AG04450 (cell line): Measurements from ENCODE around the gene FLNB. TPM values are rescaled to one million over a fixed set of nuclear protein-coding genes. Genes with fewer than 3 reads are reported as not detected.

Source experiments
- CTCF ChIA-PET: fragments of 300-600, 350-600 bp; formaldehyde crosslinking; extraction: SDS; loops from one replicate; lab custom pipeline; 2022; ENCODE audit warnings: antibody characterized with exemption, inconsistent platforms; lab: Charles Lee
- POLR2A ChIA-PET: fragments of 350-600 bp; formaldehyde crosslinking; extraction: SDS; loops from one replicate; lab custom pipeline; 2021; ENCODE audit warnings: antibody characterized with exemption, inconsistent platforms; lab: Yijun Ruan, JAX
- DNase-seq: peaks from one replicate; pipeline ENCODE4 v3.0.0-alpha.2; 2011; ENCODE audit warnings: low read depth, low spot score
- H3K27ac ChIP-seq: one replicate; pipeline ENCODE4 v1.5.1; 2012; ENCODE audit warnings: low read depth, low read length, control low read depth
- H3K27me3 ChIP-seq: one replicate; pipeline ENCODE4 v1.6.0; 2012; ENCODE audit warnings: low read length; ENCODE audit not compliant: control insufficient read depth, insufficient read depth
- H3K4me3 ChIP-seq: 2 replicates; pipeline ENCODE4 v1.5.1; 2011; ENCODE audit warnings: mild to moderate bottlenecking, low read depth, low read length, control low read depth
- H3K9me3 ChIP-seq: 2 replicates; pipeline ENCODE4 v1.5.1; 2012; ENCODE audit warnings: low read length; ENCODE audit not compliant: control insufficient read depth, insufficient read depth
- polyA plus RNA-seq: library from polyadenylated mRNA; depleted of rRNA; stranded (reverse); fragments of >200 nt; gene quantifications from 2 replicates; pipeline ENCODE4 v1.2.3, GENCODE V29; 2011
- TF ChIP-seq, protein P1 (sequence below): IDR thresholded peaks from 2 replicates; pipeline ENCODE4 v1.5.1; 2011; ENCODE audit warnings: low read depth, low read length, control low read depth, inconsistent platforms

Gene FLNB
- polyA plus RNA-seq, 1 experiment: 89.6 TPM

- Histone ChIP-seq H3K27me3 (no peaks in the 10 kb centered on the region), H3K9me3 (no peaks in the 10 kb centered on the region), H3K27ac (peak overlapping the region; percentile 52), H3K4me3 (no peak overlapping the region)
- TF ChIP-seq, protein P1, sequence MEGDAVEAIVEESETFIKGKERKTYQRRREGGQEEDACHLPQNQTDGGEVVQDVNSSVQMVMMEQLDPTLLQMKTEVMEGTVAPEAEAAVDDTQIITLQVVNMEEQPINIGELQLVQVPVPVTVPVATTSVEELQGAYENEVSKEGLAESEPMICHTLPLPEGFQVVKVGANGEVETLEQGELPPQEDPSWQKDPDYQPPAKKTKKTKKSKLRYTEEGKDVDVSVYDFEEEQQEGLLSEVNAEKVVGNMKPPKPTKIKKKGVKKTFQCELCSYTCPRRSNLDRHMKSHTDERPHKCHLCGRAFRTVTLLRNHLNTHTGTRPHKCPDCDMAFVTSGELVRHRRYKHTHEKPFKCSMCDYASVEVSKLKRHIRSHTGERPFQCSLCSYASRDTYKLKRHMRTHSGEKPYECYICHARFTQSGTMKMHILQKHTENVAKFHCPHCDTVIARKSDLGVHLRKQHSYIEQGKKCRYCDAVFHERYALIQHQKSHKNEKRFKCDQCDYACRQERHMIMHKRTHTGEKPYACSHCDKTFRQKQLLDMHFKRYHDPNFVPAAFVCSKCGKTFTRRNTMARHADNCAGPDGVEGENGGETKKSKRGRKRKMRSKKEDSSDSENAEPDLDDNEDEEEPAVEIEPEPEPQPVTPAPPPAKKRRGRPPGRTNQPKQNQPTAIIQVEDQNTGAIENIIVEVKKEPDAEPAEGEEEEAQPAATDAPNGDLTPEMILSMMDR: no peak
- CTCF ChIA-PET: interaction anchor here (0.6 to 4.1 kb wide), 10 partner anchors 12 to 203 kb away, joined by 3 to 76 read pairs (median 4); partner anchors contain the start of genes FLNB, HTD2 and RPP14
- POLR2A ChIA-PET: interaction anchor here (1.2 to 1.3 kb wide), 2 partner anchors 141 to 157 kb away, joined by 3 to 4 read pairs; partner anchors contain the start of genes FLNB, HTD2 and RPP14
- DNase-seq: no peak
Measured at GRCh38 chr3:58164906-58165821, 156.9 kb downstream of the FLNB start.

DNA sequence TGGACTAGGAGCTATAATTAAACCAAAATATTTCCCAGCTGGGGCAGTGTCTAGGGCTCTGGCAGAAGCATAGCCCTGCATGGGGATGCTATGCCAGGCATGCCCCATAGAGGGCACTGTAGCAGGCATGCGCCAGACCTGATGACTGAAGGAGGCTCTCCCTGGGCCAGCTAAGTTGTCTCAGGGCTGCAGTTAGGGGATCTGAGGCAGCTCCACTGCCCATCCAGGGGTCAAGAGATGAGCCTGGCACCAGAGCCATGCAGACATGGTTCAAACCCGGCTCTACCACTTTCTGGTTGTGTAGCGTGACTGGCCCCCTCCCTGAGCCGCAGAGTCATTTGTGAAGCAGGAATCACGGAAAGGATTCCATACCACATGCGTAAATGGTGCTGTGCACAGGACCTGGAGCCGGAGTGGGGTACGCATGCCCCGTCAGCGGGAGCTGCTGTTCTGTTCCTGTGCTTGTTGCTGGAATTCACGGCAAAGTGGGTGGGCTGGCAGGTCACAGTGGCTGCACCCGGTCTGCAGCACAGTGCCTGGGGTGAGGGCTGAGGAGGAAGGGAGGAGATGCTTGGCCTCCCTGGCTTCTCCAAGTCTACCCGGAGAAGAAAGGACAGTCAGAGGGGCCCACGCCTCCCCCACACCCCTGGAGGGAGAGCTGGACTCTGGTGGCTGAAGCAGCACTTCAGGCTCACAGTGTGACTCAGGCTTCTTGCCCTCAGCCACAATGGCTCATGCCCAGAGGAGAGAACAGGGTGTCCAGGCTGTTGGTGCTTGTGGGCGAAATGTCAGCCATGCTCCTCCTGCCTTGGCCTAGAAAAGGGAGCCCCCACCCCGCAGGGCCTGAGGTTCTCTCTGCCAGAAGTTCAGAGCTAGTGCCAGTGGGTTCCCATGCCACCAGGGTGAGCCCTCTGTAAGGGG lies 159.5 kb downstream of the FLNB start:
- no peak overlapping the region for H3K27ac ChIP-seq

DNA sequence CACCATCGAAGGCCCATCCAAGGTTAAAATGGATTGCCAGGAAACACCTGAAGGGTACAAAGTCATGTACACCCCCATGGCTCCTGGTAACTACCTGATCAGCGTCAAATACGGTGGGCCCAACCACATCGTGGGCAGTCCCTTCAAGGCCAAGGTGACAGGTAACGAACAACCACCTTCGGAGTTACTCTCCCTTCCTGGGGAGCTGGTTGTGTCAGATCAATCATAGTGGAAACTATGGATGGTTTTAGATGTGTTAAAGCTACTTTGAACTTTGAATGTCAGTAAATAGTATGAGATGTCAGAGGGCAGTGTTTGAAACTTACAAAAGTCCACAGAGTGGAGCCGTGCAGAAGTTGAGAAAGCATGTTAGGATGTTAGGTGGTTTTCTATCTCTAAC lies 160.3 kb downstream of the FLNB start:
- H3K27me3 ChIP-seq: no peaks in the 10 kb centered on the region
- ChIA-PET POLR2A (no interaction called here), CTCF (interaction anchor here (0.8 to 4.1 kb wide), 7 partner anchors 8 to 206 kb away, joined by 3 to 76 read pairs (median 6); partner anchors contain the start of gene FLNB)
- H3K27ac ChIP-seq: no peak overlapping the region
- no peaks in the 10 kb centered on the region for H3K9me3 ChIP-seq
- no peak for DNase-seq
- no peak overlapping the region for H3K4me3 ChIP-seq
- TF ChIP-seq, protein P1: no peak

More for the DNA sequence above, 159.5 kb downstream of the FLNB start:
- TF ChIP-seq, protein P1: peak; percentile 98
- CTCF ChIA-PET: interaction anchor here (0.6 to 4.1 kb wide), 32 partner anchors 9 to 1711 kb away, joined by 3 to 76 read pairs (median 4); partner anchors contain the start of genes FLNB, HTD2 and RPP14
- Histone ChIP-seq H3K9me3 (no peaks in the 10 kb centered on the region), H3K27me3 (no peaks in the 10 kb centered on the region), H3K4me3 (no peak overlapping the region)
- DNase-seq: peak; percentile 37
- POLR2A ChIA-PET: interaction anchor here (0.8 to 0.9 kb wide), 2 partner anchors 10 to 152 kb away, joined by 4 to 5 read pairs; no protein-coding TSS in a partner anchor

GRCh38 chr3:58169371-58169770 lies 161.1 kb downstream of the FLNB start:
- TF ChIP-seq, protein P1: no peak
- H3K27me3 ChIP-seq: no peaks in the 10 kb centered on the region
- ChIA-PET POLR2A (no interaction called here), CTCF (no interaction called here)
- no peaks in the 10 kb centered on the region for H3K9me3 ChIP-seq
- DNase-seq: no peak
- no peak overlapping the region for H3K4me3 ChIP-seq
- no peak overlapping the region for H3K27ac ChIP-seq
